GM18505 (cell line): ENCODE measurements around the gene LEF1.

ENCODE experiments used
- ATAC-seq: cut with Tn5 transposase; IDR thresholded peaks from one replicate; pipeline ENCODE4 v1.9.1; 2021; ENCODE audit not compliant: unreplicated experiment
- POLR2A ChIP-seq: IDR thresholded peaks from 4 replicates; pipeline ENCODE4 v1.6.1; 2011; ENCODE audit warnings: borderline replicate concordance; ENCODE audit not compliant: insufficient read depth, insufficient read length; ENCODE audit errors: extremely low read depth

Gene LEF1

GRCh38 chr4:108155373-108155772 lies 13.4 kb downstream of the LEF1 start:
- ATAC-seq, result no peak

DNA sequence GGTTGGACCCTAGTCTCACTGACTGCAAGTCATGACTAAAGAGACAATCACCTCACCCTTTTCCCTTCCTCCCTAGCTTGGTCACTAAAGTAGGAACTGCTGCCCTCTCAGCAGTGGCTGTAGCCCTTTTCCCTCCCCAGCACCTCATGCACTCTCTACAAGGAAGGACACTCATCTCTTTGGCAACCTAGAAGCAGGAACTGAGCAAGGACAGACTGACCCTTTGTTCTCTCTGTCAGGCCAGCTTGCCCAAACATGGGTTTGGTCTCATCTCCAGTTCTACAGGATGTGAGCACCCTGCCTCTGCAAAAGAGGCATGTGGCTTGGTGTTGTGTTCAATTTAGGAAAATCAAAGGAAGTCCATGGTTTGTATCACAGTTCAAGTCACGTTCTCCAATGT lies 15.8 kb downstream of the LEF1 start:
- no peak for TF ChIP-seq POLR2A
- ATAC-seq, result no peak

More at GRCh38 chr4:108155373-108155772, 13.4 kb downstream of the LEF1 start:
- no peak for TF ChIP-seq POLR2A

- no peak for TF ChIP-seq POLR2A
- ATAC-seq, result no peak
Observed at GRCh38 chr4:108149588-108150380, 18.9 kb downstream of the LEF1 start.

DNA sequence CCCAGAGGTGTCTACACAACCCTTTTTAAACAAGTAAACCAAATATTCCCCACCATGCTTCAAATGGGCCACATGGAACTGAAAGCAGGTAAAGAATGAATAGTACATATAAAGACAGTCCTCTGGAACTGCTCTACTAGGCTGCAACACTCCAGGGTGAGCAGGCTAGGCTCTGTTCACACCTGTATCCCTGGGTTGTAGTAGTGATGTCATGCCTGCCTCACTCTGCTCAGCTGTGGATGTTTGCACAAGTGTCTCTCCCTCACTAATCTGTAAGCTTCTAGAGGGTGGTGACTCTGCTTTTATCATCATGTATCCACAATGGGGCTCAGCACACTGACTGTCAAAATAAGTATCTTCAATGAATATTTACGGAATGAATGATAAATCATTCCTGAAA lies 20.4 kb downstream of the LEF1 start:
- ATAC-seq, result no peak
- no peak for TF ChIP-seq POLR2A

DNA sequence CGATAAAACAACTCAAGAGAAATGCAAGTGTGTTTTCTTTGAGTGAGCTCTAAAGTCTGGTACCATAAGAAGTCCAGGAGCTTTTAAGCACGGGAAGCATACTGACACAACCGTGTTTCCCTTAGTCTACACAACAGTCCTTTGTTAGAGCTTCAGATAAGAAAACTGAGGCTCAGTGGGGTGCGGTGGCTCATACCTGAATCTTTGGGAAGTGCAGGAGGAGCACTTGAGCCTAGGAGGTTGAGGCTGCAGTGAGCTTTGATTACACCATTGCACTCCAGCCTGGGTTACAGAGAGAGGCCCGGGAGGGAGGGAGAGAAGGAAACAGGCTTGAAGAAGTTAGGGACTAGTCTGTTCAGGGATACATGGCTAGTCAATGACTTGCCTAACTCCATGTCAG lies 21.9 kb downstream of the LEF1 start:
- ATAC-seq, result no peak
- no peak for TF ChIP-seq POLR2A

- TF ChIP-seq POLR2A, result no peak
- no peak for ATAC-seq
Observed at GRCh38 chr4:108146336-108146735, 22.4 kb downstream of the LEF1 start.

GRCh38 chr4:108144451-108144850 lies 24.3 kb downstream of the LEF1 start:
- TF ChIP-seq POLR2A, result no peak
- no peak for ATAC-seq

DNA sequence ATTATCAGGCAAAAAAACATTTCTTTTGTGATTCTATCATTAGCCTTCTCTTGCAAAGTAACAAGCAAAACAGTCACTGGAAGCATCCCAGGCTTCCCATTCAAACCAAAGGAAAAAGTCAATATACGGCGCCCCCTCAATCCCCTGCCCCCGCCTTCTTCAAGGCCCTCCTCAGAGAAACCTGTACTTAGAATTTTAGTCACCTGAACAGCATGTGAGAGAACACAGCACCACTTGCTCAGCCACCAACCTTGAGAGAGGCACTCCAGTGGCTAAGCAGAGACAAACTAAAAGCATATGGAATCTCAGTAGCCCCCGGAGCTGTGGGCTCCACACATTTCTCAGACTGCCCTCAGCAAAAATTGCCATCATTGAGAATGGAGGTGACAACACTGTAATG lies 25.2 kb downstream of the LEF1 start:
- ATAC-seq, result no peak
- TF ChIP-seq POLR2A, result no peak

- TF ChIP-seq POLR2A, result no peak
- no peak for ATAC-seq
Observed at GRCh38 chr4:108142870-108143269, 25.9 kb downstream of the LEF1 start.

GRCh38 chr4:108141213-108141950 lies 27.4 kb downstream of the LEF1 start:
- no peak for ATAC-seq
- no peak for TF ChIP-seq POLR2A

DNA sequence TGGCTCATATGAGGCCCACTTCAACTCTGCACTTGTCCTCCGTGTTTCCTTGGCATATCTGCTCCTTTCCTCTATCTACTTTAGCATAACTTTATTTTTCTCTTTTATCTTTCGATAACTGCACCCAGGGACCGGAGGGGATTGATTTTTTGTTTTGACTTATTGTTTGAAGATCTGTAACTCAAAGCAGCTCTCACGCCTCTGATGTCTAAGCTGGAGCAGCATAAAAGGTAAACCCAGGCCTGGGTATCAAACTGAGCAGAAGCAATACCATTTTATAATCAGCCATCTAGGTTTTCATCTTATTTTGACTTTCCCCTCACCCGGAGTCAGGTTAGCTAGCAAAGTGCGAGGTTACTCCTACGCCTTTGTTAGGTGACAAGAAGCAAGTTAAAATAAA lies 28.4 kb downstream of the LEF1 start:
- no peak for TF ChIP-seq POLR2A
- ATAC-seq, result no peak

GRCh38 chr4:108139089-108139488 lies 29.6 kb downstream of the LEF1 start:
- no peak for ATAC-seq
- TF ChIP-seq POLR2A, result no peak

DNA sequence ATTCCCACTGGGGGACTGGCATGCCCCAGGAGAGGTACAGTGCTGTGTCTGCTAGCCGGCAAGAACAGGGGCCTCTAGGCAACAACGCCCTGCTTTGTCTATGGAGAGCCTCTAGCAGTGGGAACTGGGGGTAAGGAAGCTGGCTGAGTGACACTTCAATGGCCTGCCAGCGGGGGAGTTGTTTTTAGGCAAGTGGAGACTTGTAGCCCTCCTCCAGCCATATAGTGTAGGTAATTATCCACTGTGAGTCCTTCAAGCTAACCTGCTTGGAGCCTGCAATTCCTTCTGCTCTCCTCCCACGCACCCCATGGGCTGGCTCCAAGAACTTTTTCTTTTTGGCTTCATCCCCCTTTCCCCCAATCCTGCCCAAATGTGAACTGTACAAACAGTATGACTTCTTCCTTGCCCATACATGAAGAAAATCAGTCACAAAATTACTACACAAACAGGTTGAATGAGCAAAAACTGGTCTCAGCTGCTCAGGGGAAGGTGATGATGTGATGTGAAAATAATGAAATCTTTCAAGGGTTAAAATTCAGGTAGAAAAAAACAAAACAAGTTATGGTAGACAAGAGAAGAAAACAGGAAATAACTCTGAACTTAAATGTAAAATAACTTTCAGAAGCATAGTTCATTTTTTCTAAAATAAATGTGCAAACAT lies 33.1 kb downstream of the LEF1 start:
- no peak for ATAC-seq
- TF ChIP-seq POLR2A, result no peak
